Posterior cingulate gyrus (tissue), 11 donors: ENCODE results near the gene RNF133.

Source experiments
- DNase-seq, 10 donors: peaks; one replicate each; pipeline versions ENCODE4 v3.0.0 to v3.0.0-alpha.2; 2020 to 2021; ENCODE audit warnings: mixed read lengths in 3 of 10
- intact Hi-C: fragments of 100-400 bp; cut with DNase I; formaldehyde crosslinking; loops from one replicate; pipeline ENCODE4 v1.15.1; 2023

The RNF133 gene

DNA sequence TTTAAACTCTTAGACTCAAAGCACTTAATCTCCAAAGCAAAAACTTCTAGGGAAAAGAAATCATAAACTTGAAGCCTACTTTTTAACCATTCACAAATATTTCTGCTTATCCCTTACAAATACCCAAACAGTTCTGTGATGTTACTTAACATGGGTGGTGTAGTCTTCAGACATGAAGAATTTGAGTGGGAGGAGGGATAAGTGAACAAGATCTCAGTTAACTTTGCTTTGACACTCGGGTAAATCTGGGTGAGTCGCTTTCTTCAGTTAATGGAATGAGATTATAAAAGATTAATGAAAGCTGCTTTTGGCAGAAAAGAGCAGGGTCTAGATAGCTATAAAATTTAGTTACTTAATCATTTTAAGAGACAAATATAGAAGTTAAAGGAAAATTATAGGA lies 47.5 kb downstream of the RNF133 start:
- intact Hi-C loops: no loop called here
- DNase-seq: no peak
